GM21447 (cell line): ENCODE data around the gene HGD.

Source experiments
- ATAC-seq: cut with Tn5 transposase; IDR thresholded peaks from one replicate; pipeline ENCODE4 v1.9.1; 2021; ENCODE audit not compliant: unreplicated experiment

The HGD gene

GRCh38 chr3:120596116-120596852 is 85.8 kb downstream of the HGD start, which contains the start of gene NDUFB4:
TSS of gene NDUFB4 (plus strand) at chr3:120596336. CDS start at chr3:120596360, 24 bp downstream.
- peak; percentile 95 for ATAC-seq

GRCh38 chr3:120595788-120596115 is 86.3 kb downstream of the HGD start:
- ATAC-seq, result no peak

- ATAC-seq, result no peak
These were observed 94.6 kb downstream of the HGD start for GRCh38 chr3:120587332-120587975.
